Transverse colon (tissue), 4 donors: ENCODE data around the gene CWC15.

Experiments used
- EP300 ChIP-seq: sonication (generic); formaldehyde crosslinking; IDR thresholded peaks from one replicate; pipeline ENCODE4 v1.6.1; 2017; ENCODE audit warnings: antibody characterized with exemption, low read depth
- POLR2A ChIP-seq: fragments of 450-650 bp; IDR thresholded peaks from one replicate; pipeline ENCODE4 v1.6.1; 2016; ENCODE audit warnings: antibody characterized with exemption, mild to moderate bottlenecking, moderate library complexity
- POLR2AphosphoS5 ChIP-seq, 3 donors: sonication (generic); formaldehyde crosslinking; IDR thresholded peaks; one replicate each; pipeline ENCODE4 v1.6.1; 2016; ENCODE audit warnings: antibody characterized with exemption in 3 of 3
- TF ChIP-seq, protein P1 (sequence below), 5 experiments: fragments of 200-600 bp in 3 of 5; fragments of 450-650 bp in 2 of 5; sonication (generic) in 3 of 5; IDR thresholded peaks; 1 replicate in 2 of 5; 2 replicates in 3 of 5; pipeline ENCODE4 v1.5.1; 2016 to 2017; ENCODE audit warnings: antibody characterized with exemption in 5 of 5, inconsistent platforms in 3 of 5, mild to moderate bottlenecking in 2 of 5, moderate library complexity in 1 of 5

DNA sequence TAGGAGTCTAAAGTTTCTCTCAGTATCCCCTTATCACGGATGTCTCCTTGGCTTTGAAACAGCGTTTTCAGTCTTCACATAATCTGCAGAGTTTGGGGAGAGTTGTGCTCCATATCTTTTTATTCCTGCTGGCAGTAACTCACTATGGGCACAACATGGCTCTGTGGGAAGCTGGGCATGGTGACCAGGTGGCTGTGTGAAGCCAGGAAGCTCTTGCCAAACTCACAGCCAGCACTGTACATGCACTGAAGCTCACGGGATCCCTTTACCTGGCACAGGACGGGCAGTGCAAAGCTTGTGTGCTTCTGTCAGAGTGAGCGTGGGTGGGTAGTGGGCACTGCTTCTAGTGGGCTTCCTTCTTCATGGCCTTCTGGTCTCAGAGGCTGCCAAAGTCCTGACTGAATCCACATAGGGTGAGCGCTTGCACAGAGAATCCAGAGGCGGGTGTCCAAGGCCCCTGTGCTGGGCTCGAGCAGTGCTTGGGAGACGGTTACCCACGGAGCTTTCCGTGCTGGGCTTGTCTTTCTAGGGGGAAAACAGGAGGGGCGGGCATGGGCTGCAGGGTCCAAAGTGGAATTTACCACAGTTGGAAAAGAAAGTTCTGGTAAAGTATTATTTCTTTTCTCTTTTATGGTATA lies 40.9 kb upstream of the CWC15 start:
- TF ChIP-seq POLR2AphosphoS5 (IDR thresholded peaks at IDR 0.05) (no peak), EP300 (no peak), POLR2A (no peak)
- TF ChIP-seq, protein P1, sequence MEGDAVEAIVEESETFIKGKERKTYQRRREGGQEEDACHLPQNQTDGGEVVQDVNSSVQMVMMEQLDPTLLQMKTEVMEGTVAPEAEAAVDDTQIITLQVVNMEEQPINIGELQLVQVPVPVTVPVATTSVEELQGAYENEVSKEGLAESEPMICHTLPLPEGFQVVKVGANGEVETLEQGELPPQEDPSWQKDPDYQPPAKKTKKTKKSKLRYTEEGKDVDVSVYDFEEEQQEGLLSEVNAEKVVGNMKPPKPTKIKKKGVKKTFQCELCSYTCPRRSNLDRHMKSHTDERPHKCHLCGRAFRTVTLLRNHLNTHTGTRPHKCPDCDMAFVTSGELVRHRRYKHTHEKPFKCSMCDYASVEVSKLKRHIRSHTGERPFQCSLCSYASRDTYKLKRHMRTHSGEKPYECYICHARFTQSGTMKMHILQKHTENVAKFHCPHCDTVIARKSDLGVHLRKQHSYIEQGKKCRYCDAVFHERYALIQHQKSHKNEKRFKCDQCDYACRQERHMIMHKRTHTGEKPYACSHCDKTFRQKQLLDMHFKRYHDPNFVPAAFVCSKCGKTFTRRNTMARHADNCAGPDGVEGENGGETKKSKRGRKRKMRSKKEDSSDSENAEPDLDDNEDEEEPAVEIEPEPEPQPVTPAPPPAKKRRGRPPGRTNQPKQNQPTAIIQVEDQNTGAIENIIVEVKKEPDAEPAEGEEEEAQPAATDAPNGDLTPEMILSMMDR (IDR thresholded peaks at IDR 0.05) = no peak
